ENCODE data around the gene AATF.

The AATF gene

DNA sequence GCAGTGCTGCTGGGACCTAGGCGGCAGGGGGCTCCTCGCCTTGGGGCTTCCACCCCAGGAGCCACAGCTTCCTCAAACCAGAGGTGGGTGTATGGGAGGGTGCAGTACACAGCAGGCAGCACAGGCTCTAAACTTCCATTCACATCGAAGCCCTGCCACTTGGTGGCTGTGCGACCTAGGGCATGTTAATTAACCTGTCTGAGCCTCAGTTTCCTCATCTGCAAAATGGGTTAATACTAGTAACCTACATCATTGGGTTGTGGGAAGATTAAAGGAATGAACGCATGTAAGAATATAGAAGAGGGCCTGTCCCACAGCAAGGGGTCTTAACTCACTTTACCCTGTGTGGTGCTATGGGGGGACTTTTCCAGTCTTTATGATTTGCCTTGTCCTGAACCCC, 38.2 kb upstream of the AATF start:
- Mint-ChIP-seq H3K36me3 (ENCODE audit: low read depth) (no peaks in the 10 kb centered on the region), H3K27me3 (ENCODE audit: low read depth, poor library complexity) (peaks cover 58% of the 10 kb centered on the region), H3K9me3 (no peaks in the 10 kb centered on the region), H3K27ac (no peak overlapping the region), H3K4me3 (no peak overlapping the region), H3K4me1 (no peaks in the 10 kb centered on the region)
- DNase-seq = no peak
- TF ChIP-seq, protein P1, sequence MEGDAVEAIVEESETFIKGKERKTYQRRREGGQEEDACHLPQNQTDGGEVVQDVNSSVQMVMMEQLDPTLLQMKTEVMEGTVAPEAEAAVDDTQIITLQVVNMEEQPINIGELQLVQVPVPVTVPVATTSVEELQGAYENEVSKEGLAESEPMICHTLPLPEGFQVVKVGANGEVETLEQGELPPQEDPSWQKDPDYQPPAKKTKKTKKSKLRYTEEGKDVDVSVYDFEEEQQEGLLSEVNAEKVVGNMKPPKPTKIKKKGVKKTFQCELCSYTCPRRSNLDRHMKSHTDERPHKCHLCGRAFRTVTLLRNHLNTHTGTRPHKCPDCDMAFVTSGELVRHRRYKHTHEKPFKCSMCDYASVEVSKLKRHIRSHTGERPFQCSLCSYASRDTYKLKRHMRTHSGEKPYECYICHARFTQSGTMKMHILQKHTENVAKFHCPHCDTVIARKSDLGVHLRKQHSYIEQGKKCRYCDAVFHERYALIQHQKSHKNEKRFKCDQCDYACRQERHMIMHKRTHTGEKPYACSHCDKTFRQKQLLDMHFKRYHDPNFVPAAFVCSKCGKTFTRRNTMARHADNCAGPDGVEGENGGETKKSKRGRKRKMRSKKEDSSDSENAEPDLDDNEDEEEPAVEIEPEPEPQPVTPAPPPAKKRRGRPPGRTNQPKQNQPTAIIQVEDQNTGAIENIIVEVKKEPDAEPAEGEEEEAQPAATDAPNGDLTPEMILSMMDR (IDR thresholded peaks at IDR 0.05) = no peak

DNA sequence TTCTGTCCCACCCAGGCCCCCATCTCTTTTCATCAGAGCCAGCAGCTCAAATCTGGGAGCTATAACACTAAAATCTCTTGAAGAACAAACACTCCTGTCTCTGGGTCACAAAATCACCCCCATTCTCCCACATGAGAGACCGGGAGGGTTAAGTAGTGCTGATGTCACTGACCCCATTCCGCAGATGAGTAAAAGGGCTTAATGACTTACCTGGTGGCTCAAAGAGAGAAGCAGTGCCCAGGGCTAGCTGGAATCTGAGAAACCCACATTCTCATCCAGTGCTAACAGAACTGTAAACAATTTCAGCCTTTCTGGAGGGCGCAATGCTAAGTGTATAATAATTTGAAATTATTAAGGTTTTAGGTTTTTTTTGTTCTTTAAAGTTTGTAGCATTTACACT, 37.8 kb upstream of the AATF start:
- H3K4me1 Mint-ChIP-seq = no peaks in the 10 kb centered on the region
- H3K27ac Mint-ChIP-seq = no peak overlapping the region
- H3K36me3 Mint-ChIP-seq (ENCODE audit: low read depth) = no peaks in the 10 kb centered on the region
- TF ChIP-seq, protein P1 (IDR thresholded peaks at IDR 0.05) = no peak
- peaks cover 60% of the 10 kb centered on the region for H3K27me3 Mint-ChIP-seq (ENCODE audit: low read depth, poor library complexity)
- no peaks in the 10 kb centered on the region for H3K9me3 Mint-ChIP-seq
- no peak overlapping the region for H3K4me3 Mint-ChIP-seq
- DNase-seq = no peak

DNA sequence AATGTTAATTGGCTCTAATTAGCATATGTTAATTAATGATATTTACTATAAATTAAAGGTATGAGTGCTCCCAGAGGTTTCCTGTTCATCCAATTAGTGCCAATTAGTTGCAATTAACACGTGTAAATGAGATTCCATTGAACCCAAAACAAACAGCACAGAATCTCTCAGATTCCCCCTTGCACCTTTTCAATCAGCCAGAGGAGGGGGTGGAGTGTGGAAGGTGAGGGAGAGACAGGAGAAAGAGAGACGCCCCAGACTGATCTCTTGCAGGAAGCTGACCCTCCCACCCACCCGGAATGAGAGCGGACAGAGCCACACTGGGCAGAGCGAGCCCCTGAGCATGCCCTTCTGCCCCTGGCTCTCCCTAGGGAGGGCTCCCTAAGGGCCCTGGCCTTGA, 35.6 kb upstream of the AATF start:
- H3K4me1 Mint-ChIP-seq = peaks cover 18% of the 10 kb centered on the region
- no peaks in the 10 kb centered on the region for H3K9me3 Mint-ChIP-seq
- H3K27me3 Mint-ChIP-seq (ENCODE audit: low read depth, poor library complexity) = peaks cover 48% of the 10 kb centered on the region
- H3K27ac Mint-ChIP-seq = no peak overlapping the region
- no peak overlapping the region for H3K4me3 Mint-ChIP-seq
- H3K36me3 Mint-ChIP-seq (ENCODE audit: low read depth) = no peaks in the 10 kb centered on the region
- no peak for DNase-seq
- TF ChIP-seq, protein P1 (IDR thresholded peaks at IDR 0.05) = no peak

DNA sequence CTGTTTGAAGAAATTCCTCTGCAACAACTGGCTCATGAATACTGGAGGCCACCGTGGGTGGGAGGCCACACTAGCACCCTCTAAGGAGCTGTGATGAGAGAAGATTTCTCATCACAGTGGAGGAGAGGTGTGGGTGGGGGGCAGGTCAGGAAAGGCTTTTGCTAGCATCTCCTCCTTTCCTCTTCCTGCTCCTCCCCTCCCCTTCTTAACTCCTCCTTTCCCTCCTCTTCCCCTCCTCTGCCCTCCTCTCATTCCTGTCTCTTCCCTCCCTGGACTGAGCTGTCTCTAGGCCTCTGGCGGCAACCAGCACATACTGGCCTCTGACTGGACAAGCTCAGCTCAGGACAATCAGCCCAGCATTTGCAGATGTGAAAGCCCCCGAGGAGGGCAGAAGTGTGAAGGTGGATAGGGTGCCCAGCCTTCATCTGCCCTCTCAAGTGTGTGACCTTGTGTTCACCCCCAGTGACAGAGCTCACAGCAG, 30.5 kb upstream of the AATF start:
- Mint-ChIP-seq H3K4me3 (peak overlapping the region; percentile 31), H3K27ac (no peak overlapping the region), H3K4me1 (peaks cover 69% of the 10 kb centered on the region), H3K27me3 (ENCODE audit: low read depth, poor library complexity) (peaks cover 25% of the 10 kb centered on the region), H3K9me3 (no peaks in the 10 kb centered on the region), H3K36me3 (ENCODE audit: low read depth) (no peaks in the 10 kb centered on the region)
- TF ChIP-seq, protein P1 (IDR thresholded peaks at IDR 0.05) = no peak
- DNase-seq = no peak

DNA sequence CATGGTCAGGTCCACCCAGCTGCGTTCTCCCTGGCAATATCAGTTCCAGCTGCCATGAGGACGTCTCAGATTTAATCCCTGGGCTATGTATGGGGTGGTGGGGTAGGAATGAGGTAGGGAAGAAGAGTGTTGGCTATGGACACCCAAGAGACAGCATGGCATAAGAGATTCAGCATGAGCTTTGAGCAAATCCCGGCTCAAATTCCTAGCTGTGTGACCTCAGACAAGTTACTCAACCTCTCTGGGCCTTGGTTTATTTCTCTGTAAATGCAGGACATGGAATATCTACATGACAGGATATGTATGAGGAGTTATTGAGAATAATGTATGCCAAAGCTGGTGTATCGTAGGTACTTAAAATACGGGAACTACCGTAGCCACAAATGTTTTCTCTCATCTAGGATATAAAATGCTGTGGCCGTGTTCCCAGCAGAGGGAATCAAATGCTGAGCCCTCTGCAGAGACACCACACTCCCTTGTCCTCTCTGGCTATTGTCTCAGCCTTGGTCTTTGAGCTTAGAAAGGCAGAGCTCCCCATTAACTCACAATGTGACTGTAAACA, 29.3 kb upstream of the AATF start:
- Mint-ChIP-seq H3K4me1 (peaks cover 80% of the 10 kb centered on the region), H3K27me3 (ENCODE audit: low read depth, poor library complexity) (peaks cover 20% of the 10 kb centered on the region), H3K9me3 (no peaks in the 10 kb centered on the region), H3K36me3 (ENCODE audit: low read depth) (no peaks in the 10 kb centered on the region), H3K27ac (no peak overlapping the region), H3K4me3 (peak overlapping the region; percentile 37)
- TF ChIP-seq, protein P1 (IDR thresholded peaks at IDR 0.05) = no peak
- DNase-seq = no peak
